Measurements from ENCODE around the gene SHISA4. TPM values are rescaled to one million over a fixed set of nuclear protein-coding genes. Genes with fewer than 3 reads are reported as not detected.

SHISA4 gene
- total RNA-seq, 2 donors from 2014 or later: 0.69 to 1.6 TPM

DNA sequence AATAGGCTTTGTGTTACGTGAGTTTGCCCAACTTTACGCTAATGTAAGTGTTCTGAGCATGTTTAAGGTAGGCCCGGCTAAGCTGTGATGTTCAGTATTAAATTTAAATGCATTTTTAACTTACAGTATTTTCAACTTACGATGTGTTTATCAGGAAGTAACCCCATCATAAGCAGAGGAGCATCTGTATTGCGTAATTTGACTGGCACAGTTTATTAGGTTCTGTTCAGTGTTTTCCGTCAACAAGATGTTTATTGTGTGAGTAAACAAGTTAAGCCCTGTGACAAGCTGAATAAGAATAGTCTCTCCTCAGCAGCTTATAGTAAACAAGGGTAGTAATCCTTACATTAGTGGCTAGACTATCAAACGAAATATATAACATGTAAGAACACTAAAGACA lies 27.2 kb upstream of the SHISA4 start:
- Mint-ChIP-seq H3K27ac (no peak overlapping the region), H3K4me3 (no peak overlapping the region), H3K9me3 (no peaks in the 10 kb centered on the region), H3K27me3 (no peaks in the 10 kb centered on the region), H3K36me3 (ENCODE audit: low read depth) (peaks cover 98% of the 10 kb centered on the region), H3K4me1 (no peaks in the 10 kb centered on the region)
- no peak for ATAC-seq (replicated peaks)

DNA sequence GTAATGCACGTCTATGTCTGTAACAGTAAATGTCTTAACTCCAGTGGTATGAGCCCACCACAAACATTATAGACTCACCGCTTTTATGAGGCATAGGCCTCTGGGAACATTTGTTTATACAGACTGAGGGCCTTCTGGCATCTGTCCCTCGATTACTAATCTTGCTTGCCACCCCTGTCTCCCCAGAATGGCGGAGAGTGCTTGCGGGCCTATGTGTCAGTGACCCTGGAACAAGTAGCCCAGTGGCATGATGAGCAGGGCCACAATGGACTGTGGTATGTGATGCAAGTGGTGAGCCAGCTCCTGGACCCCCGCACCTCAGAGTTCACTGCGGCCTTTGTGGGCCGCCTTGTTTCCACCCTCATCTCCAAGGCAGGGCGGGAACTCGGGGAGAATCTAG lies 18.3 kb upstream of the SHISA4 start:
- H3K4me1 Mint-ChIP-seq: no peaks in the 10 kb centered on the region
- H3K27ac Mint-ChIP-seq: no peak overlapping the region
- ATAC-seq (replicated peaks): no peak
- H3K36me3 Mint-ChIP-seq (ENCODE audit: low read depth): peaks cover 99% of the 10 kb centered on the region
- no peaks in the 10 kb centered on the region for H3K9me3 Mint-ChIP-seq
- no peaks in the 10 kb centered on the region for H3K27me3 Mint-ChIP-seq
- no peak overlapping the region for H3K4me3 Mint-ChIP-seq

DNA sequence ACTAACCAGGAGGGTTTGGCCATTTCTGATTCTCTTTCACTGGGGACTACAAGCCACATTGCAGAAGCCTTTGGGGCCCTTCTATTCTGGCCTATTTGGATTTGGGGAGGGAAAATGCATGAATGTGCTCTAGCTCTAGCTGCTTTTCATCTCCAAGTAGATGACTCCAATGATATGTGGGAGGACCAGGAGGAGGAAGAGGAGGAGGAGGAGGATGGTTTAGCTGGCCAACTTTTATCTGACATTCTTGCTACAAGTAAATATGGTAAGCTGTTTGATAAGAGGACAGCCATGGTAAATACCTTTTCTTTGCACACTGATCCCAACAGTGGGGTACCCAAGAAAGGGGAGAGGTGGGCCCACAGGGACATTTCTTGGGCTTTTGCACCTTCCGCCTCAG lies 14.0 kb upstream of the SHISA4 start:
- Mint-ChIP-seq H3K4me1 (no peaks in the 10 kb centered on the region), H3K27me3 (no peaks in the 10 kb centered on the region), H3K9me3 (no peaks in the 10 kb centered on the region), H3K36me3 (ENCODE audit: low read depth) (peaks cover 75% of the 10 kb centered on the region), H3K4me3 (no peak overlapping the region), H3K27ac (no peak overlapping the region)
- ATAC-seq (replicated peaks): no peak

DNA sequence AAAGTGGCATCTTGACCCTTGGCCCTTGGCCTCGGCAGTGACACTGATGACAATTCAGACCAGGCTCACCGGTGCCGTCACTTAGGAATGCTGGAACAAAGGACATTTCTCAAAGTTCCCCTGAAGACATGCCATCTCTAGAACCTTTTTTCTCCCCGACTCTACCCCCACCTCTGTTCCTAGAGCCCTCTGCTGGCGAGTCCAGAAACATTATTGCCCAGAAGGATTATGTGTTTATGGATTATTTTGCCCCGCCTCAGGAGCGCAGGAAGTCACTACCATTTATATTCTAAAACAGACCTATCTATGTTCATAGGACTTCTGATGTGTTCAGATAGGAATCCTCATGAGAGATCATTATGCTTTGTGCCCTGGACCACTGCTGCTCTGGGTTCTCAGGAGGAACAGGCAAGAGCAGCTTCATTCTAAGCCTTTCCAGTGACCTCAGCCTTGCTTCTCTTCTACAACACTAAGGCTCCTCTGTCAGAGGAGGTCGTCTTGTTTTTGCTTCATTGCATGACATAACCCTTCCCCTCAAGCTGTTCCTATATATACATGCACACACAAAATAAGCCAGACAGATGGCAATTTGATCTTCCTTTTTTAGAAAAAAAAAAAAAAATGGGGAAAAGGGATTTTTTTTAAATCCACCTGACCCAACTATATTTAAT lies 12.4 kb upstream of the SHISA4 start:
- Mint-ChIP-seq H3K9me3 (no peaks in the 10 kb centered on the region), H3K27me3 (no peaks in the 10 kb centered on the region), H3K4me3 (no peak overlapping the region), H3K4me1 (no peaks in the 10 kb centered on the region), H3K36me3 (ENCODE audit: low read depth) (peaks cover 59% of the 10 kb centered on the region), H3K27ac (peak overlapping the region; percentile 28)
- ATAC-seq (replicated peaks): no peak

DNA sequence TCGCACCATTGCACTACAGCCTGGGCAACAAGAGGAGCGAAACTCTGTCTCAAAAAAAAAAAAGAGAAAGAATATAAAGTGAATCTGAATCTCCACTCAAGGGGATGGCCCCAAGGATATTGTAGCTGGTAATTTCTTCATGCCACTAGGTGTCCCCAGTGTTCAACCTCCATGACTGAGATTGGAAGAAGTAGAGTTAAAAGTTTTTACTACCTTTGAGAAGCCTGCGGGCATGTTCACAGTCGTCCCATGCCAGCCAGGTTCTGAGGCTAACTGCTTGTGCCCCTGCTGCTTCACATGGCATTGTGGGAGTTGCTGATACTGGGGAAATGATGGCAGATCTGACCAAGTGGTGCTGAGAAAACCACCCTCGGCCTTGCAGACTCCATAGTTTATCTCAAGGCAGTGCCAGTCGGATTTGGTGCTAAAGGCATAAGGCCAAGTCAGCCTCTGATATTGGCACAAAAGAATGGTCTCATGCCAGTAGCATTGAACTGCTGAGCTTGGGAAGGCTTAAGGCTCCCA lies 10.8 kb upstream of the SHISA4 start:
- Mint-ChIP-seq H3K9me3 (no peaks in the 10 kb centered on the region), H3K27ac (no peak overlapping the region), H3K4me1 (peaks cover 5% of the 10 kb centered on the region), H3K36me3 (ENCODE audit: low read depth) (peaks cover 43% of the 10 kb centered on the region), H3K27me3 (no peaks in the 10 kb centered on the region), H3K4me3 (no peak overlapping the region)
- peak; percentile 39 for ATAC-seq (replicated peaks)

DNA sequence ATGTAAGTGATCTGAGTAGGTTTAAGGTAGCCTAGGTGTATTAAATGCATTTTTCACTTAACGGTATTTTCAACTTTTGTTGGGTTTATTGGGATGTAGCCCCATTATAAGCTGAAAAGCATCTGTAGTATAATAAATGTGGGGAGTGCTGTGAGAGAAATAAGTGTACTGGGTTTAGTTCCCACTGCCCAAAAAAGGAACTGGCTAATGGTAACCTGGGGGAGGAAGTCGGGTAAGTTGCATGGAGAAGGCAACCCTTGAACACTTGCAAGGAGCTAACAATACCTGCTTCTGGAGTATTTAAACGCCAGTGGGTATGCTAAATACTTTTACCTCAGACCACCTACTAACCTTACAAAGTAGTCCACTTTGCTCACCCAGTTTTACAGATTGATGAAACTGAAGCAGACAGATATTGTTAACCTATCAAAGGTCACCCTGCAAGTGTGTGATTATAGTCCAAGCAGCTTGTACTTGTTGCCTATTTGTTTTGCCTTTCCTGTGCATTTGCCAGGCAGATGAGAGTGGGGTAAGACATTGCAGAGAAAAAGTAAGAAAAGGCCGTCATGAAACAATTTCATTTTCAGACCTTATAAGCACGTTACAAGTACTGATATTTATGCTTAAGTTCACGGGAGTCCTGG lies 7.6 kb upstream of the SHISA4 start:
- Mint-ChIP-seq H3K9me3 (no peaks in the 10 kb centered on the region), H3K36me3 (ENCODE audit: low read depth) (peaks cover 12% of the 10 kb centered on the region), H3K27ac (no peak overlapping the region), H3K4me1 (peaks cover 5% of the 10 kb centered on the region), H3K4me3 (no peak overlapping the region), H3K27me3 (no peaks in the 10 kb centered on the region)
- ATAC-seq (replicated peaks): no peak

DNA sequence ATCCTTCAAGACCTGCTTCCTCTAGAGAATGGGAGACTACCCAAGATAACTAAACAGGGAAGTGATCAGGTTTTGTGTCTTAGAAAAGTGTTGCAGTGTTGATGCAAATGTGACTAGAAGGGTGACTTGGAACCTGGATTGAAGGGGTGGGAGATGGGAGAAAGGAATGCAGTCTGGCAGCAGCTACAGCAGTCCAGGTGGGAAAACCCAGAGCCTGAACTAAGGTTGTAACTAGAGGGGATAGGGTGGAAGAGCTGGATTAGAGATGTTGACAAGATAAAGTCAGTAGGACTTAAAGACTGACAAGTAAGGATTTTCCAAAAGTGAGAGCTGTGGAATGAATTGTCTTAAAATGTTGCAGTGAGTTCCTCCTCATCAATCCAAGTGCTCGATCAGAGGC lies 7.1 kb upstream of the SHISA4 start:
- Mint-ChIP-seq H3K4me3 (no peak overlapping the region), H3K36me3 (ENCODE audit: low read depth) (peaks cover 6% of the 10 kb centered on the region), H3K4me1 (peaks cover 5% of the 10 kb centered on the region), H3K27me3 (peaks cover 1% of the 10 kb centered on the region), H3K9me3 (no peaks in the 10 kb centered on the region), H3K27ac (no peak overlapping the region)
- no peak for ATAC-seq (replicated peaks)

DNA sequence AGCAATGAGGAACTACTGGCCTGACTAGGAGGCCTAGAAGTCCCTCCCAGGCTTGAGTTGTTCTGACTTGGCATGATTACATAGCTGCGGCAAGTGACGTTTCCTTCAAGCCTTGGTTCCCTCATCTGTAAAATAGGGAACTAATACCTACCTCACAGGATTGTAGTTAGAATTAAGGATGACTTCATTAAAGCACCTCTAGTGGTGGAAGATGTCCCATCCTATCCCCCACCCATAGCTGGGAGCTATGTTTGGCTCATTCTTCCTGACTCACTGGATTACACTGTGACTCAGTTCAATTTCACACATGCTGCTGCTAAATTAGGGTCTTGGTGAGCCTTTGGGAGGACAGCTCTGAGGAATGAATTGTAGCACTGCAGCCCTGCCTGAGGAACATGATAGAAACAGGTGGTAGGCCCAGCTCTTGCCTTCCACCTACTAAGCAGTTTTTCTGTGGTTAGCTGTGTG lies 6.0 kb upstream of the SHISA4 start:
- Mint-ChIP-seq H3K4me3 (no peak overlapping the region), H3K27ac (no peak overlapping the region), H3K27me3 (peaks cover 9% of the 10 kb centered on the region), H3K9me3 (no peaks in the 10 kb centered on the region), H3K36me3 (ENCODE audit: low read depth) (no peaks in the 10 kb centered on the region), H3K4me1 (peaks cover 5% of the 10 kb centered on the region)
- peak; percentile 20 for ATAC-seq (replicated peaks)

DNA sequence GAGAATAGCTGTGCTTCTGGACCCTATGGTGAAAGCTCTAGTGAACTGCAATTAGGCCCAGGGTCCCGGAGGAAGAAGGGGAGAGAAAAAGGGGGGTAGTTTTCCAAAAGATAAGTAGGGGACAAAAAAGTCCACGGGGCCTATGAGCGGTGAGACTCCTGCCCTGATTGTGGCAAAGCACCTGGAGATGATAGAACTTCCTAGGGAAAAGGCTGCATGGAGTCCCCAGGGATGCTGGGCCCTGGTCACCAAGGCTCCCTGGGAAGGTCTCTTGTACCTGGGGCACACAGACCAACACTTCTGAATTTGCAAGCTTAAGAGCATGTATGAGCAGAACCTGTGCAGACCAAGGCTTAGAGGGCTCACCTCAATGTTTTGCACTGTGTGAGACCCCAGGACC lies 5.4 kb upstream of the SHISA4 start:
- Mint-ChIP-seq H3K4me1 (peaks cover 5% of the 10 kb centered on the region), H3K4me3 (no peak overlapping the region), H3K27ac (no peak overlapping the region), H3K36me3 (ENCODE audit: low read depth) (no peaks in the 10 kb centered on the region), H3K9me3 (no peaks in the 10 kb centered on the region), H3K27me3 (peaks cover 13% of the 10 kb centered on the region)
- no peak for ATAC-seq (replicated peaks)

DNA sequence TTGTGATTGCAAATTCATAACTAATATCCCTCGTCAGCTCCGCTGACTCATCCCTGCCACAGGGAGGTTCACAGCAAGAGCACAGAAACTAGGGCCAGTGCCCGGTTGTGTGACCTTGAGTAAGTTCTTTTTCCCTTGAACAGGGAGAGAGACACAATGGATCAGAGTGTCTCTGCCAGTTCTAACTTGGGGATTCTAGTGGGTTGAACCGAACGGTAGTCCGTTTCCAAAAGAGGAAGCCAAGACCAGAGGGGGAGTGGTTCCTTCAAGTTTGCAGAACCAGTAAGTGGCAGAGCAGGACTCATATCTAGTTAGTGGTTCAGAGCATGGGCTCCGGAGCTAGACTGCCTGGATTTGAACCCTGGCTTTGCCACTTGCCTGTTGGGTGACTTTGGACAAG lies 4.9 kb upstream of the SHISA4 start:
- Mint-ChIP-seq H3K27me3 (peaks cover 13% of the 10 kb centered on the region), H3K36me3 (ENCODE audit: low read depth) (no peaks in the 10 kb centered on the region), H3K9me3 (no peaks in the 10 kb centered on the region), H3K27ac (no peak overlapping the region), H3K4me3 (no peak overlapping the region), H3K4me1 (peaks cover 5% of the 10 kb centered on the region)
- ATAC-seq (replicated peaks): peak; percentile 51

DNA sequence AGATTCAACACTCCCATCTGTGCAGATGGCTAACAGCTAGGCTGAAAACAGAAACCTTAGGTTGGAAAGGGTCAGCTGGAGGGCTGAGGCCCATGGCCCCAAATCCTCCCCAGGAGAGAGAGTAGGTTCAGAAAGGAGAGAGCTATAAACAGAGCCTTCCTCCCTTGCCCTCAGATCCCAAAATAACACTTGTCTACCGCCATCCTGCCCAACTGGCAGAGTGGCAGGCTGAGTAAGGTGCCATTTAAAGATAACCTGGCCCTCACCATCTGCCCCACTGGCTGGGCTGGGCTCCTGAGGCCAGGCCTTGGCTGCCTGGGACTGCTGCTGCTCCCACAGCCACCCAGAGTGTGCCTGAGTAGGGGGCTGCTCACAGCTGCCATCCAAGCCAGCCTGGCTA lies 4.3 kb upstream of the SHISA4 start:
- Mint-ChIP-seq H3K36me3 (ENCODE audit: low read depth) (no peaks in the 10 kb centered on the region), H3K27me3 (peaks cover 14% of the 10 kb centered on the region), H3K9me3 (no peaks in the 10 kb centered on the region), H3K4me3 (no peak overlapping the region), H3K27ac (no peak overlapping the region), H3K4me1 (peaks cover 6% of the 10 kb centered on the region)
- ATAC-seq (replicated peaks): no peak

DNA sequence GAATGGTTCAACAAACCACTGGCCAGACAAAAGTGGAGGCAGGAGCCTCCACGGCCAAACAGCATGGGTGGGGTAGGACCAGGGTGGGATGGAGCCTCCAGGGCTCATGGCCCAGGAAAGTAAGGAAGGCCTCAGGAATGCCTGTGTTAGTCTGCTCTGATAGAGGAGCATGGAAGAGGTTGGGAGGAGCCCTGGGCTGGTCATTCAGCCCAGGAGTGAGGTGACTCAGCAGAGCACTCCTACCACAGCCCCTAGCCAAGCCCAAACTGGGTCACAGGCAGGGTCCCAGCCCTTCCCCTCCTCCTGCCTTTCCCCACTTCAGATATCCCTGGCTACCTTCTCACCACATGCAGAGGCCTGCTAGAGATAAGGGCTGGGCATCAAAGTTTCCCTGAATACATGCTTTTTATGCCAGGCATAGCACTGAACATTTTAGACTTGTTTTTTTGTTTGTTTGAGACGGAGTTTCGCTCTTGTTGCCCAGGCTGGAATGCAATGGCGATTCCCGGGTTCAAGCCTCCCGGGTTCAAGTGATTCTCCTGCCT lies 3.1 kb upstream of the SHISA4 start:
- no peak overlapping the region for H3K4me3 Mint-ChIP-seq
- H3K27ac Mint-ChIP-seq: no peak overlapping the region
- no peaks in the 10 kb centered on the region for H3K36me3 Mint-ChIP-seq (ENCODE audit: low read depth)
- no peaks in the 10 kb centered on the region for H3K9me3 Mint-ChIP-seq
- peaks cover 22% of the 10 kb centered on the region for H3K27me3 Mint-ChIP-seq
- peaks cover 9% of the 10 kb centered on the region for H3K4me1 Mint-ChIP-seq
- no peak for ATAC-seq (replicated peaks)

DNA sequence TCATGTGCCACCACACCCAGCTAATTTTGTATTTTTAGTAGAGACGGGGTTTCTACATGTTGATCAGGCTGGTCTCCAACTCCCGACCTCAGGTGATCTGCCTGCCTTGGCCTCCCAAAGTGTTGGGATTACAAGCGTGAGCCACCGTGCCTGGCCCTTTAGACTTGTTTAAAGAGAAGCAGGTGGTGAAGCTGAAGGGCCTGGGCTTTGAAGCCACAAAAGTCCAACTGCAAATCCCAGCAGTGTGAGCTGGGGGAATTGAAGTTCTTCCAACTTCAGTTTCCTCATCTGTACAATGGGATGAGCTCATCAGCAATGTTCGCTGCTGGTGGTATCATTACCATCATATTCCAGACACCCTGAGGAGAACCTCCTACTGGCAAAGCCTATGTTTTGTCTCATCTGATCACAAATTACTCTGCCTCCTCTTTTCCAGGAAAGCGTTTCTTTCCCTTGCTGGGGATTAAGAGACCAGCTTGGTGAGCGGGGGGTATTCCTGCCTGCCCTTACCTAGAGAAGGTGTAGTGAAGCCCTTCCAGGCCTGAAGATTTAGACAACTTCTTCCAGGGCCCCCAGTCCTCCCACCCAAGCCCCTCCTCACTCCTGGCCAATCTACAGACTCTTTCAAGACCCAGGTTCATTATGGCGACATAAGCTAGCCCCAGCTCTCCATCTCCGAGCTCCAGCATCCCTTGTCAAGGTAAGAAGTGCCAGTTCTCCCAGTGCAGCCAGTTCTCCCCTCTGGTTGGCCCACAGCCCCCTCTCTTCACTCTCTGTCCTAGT lies 2.4 kb upstream of the SHISA4 start:
- Mint-ChIP-seq H3K9me3 (no peaks in the 10 kb centered on the region), H3K27ac (no peak overlapping the region), H3K4me3 (no peak overlapping the region), H3K36me3 (ENCODE audit: low read depth) (no peaks in the 10 kb centered on the region), H3K27me3 (peaks cover 26% of the 10 kb centered on the region), H3K4me1 (peaks cover 9% of the 10 kb centered on the region)
- ATAC-seq (replicated peaks): no peak

DNA sequence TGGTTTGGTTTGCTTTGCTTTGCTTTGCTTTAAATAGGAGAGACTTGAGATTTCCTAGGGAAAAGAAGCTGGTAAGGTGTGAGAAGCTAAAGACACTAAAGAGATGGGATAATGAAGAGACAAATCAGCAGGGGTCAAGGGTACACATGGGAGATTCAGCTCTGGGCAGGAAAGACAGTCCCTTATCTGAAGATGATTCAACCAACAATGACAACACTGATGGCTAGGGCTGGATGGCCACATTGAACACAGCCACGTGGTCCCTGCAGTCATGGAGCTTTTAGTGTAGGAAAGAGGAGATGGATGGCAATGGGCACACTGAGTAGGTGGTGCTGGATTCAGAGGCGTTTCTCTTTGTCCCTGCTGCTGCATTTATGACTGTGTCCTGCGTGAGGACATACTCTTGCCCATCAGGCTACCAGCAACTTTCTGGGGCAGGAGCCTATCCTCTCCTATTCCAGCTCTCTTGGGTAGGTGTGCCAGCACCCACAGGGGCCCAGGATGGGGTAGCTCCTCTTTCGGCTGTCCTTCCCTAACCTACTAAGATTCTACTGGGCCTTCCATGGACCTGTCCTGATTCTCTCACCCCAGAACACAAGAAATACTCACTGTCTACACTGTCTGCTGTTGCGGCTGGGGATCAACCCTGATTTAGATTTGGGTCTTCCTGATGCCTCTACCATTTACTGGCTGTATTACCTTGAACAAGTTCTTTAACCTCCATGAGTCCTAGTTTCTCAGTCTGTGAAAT lies 1.4 kb upstream of the SHISA4 start:
- H3K36me3 Mint-ChIP-seq (ENCODE audit: low read depth): no peaks in the 10 kb centered on the region
- H3K9me3 Mint-ChIP-seq: no peaks in the 10 kb centered on the region
- peaks cover 4% of the 10 kb centered on the region for H3K4me1 Mint-ChIP-seq
- H3K4me3 Mint-ChIP-seq: no peak overlapping the region
- peaks cover 35% of the 10 kb centered on the region for H3K27me3 Mint-ChIP-seq
- H3K27ac Mint-ChIP-seq: no peak overlapping the region
- no peak for ATAC-seq (replicated peaks)
